Stimulated activated CD4-positive, alpha-beta T cell treated with anti-CD3 and anti-CD28 coated beads, Interleukin-12 subunit alpha, Interleukin-12 subunit beta, amount 100 ng/mL, for 24 hours (primary cell): Measurements from ENCODE around the gene HLA-A.

Experiments used
- DNase-seq, 2 experiments: peaks; one replicate each; pipeline ENCODE4 v3.0.0-alpha.2; 2020; ENCODE audit warnings: low read depth in 2 of 2

Gene HLA-A

DNA sequence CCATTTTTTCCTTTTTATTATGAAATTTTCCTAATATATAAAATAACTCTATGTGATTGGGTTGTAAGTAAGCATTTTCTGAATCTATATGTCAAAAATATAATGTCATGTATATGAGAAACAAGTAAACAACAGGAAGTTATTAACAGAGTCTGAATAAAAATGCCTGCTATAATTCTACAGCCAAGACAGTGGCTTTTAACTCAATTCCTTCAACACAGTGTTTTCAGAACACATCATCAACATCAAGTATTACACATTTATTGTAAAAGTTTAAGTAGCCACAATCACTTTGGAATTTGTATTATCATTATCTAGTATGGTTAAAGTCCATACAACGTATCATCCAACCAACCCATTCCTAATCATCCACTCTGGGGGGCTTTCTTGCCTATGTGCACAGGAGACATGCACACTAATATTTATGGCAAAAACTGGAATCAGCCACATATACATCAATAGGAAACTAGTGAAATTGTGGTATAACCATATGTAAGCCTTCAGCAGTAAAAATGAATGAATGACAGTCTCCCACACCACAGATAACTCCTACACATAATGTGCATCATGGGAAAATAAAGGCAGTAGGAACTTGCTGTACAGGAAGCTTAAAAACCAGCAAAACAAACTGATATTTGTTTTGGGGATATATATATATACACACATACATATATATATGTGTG, 6.9 kb upstream of the HLA-A start:
- no peak for DNase-seq

DNA sequence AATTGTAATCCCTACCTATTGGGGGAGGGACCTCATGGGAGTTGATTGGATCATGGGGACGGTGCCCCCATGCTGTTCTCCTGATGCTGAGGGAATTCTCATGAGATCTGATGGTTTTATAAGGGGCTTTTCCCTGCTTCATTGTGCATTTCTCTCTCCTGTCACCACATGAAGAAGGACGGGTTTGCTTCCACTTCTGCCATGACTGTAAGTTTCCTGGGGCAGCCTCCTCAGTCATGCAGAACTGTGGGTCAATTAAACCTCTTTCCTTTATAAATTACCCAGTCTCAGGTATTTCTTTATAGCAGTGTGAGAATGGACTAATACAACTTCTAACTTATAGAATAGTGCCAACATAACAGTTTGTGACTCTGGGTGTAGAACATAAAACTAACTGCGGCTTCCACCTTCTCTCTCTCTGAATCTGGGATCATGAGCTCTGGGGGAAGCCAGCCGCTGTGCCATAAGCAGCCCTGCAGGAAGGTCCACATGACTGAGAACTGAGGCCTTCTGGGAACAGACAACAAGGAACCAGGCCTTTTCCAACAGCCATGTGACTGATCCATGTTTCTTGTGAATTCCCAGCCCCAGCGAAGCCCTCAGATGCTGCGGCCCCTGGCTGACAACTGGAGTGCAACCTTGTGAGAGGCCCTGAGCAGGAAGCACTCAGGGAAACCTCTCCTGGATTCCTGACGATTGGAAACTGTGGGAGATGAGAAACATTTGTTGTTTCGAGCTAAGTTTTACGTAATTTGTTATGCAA, 3.4 kb upstream of the HLA-A start:
- DNase-seq = no peak

DNA sequence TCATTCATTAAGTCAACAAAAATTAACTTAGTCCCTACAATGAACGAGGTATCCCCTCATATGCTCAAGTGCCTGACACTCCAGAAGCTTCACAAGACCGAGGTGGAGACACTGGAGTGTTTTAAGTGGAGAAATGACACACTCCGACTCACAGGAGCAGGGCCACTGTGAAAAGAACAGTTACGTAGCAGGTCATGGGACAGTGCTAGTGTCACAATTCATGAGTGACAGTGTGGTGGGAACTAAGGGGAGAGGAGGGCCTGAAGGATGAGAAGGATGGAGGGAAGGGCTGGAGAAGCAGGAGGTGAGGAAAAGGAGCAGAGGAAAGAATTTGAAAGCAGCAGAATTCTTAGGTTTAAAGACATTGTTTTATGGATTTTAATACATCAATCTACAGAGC, 1.3 kb upstream of the HLA-A start:
- no peak for DNase-seq

DNA sequence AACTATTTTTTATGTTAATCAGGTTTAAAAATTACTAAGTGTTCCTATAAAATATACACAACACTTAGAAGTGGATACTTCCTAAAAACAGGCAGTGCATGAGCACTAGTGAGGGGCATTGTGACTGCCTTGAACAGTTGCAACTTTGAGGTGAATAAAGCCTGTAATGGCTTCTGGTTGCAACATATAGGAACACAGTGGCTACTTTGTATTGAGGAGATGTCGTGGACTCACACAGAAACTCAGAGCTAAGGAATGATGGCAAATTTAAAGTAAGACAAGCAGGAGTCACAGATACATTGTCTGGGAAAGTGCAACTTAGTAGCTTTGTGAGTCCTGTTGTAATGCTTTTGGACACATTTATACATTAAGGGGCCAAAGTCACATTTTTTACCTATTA, 861 bp upstream of the HLA-A start:
- no peak for DNase-seq

DNA sequence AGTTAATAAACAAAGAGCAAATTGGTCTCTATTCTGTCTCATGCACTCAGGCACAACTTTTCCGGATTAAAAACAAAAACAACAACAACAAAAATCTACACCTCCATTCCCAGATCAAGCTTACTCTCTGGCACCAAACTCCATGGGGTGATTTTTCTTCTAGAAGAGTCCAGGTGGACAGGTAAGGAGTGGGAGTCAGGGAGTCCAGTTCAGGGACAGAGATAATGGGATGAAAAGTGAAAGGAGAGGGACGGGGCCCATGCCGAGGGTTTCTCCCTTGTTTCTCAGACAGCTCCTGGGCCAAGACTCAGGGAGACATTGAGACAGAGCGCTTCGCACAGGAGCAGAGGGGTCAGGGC, 437 bp upstream of the HLA-A start:
- DNase-seq = no peak

DNA sequence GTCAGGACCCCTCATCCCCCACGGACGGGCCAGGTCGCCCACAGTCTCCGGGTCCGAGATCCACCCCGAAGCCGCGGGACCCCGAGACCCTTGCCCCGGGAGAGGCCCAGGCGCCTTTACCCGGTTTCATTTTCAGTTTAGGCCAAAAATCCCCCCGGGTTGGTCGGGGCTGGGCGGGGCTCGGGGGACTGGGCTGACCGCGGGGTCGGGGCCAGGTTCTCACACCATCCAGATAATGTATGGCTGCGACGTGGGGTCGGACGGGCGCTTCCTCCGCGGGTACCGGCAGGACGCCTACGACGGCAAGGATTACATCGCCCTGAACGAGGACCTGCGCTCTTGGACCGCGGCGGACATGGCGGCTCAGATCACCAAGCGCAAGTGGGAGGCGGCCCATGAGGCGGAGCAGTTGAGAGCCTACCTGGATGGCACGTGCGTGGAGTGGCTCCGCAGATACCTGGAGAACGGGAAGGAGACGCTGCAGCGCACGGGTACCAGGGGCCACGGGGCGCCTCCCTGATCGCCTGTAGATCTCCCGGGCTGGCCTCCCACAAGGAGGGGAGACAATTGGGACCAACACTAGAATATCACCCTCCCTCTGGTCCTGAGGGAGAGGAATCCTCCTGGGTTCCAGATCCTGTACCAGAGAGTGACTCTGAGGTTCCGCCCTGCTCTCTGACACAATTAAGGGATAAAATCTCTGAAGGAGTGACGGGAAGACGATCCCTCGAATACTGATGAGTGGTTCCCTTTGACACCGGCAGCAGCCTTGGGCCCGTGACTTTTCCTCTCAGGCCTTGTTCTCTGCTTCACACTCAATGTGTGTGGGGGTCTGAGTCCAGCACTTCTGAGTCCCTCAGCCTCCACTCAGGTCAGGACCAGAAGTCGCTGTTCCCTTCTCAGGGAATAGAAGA, 978 bp downstream of the HLA-A start:
- DNase-seq = no peak

DNA sequence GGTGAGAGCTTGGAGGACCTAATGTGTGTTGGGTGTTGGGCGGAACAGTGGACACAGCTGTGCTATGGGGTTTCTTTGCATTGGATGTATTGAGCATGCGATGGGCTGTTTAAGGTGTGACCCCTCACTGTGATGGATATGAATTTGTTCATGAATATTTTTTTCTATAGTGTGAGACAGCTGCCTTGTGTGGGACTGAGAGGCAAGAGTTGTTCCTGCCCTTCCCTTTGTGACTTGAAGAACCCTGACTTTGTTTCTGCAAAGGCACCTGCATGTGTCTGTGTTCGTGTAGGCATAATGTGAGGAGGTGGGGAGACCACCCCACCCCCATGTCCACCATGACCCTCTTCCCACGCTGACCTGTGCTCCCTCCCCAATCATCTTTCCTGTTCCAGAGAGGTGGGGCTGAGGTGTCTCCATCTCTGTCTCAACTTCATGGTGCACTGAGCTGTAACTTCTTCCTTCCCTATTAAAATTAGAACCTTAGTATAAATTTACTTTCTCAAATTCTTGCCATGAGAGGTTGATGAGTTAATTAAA, 3.0 kb downstream of the HLA-A start:
- no peak for DNase-seq

DNA sequence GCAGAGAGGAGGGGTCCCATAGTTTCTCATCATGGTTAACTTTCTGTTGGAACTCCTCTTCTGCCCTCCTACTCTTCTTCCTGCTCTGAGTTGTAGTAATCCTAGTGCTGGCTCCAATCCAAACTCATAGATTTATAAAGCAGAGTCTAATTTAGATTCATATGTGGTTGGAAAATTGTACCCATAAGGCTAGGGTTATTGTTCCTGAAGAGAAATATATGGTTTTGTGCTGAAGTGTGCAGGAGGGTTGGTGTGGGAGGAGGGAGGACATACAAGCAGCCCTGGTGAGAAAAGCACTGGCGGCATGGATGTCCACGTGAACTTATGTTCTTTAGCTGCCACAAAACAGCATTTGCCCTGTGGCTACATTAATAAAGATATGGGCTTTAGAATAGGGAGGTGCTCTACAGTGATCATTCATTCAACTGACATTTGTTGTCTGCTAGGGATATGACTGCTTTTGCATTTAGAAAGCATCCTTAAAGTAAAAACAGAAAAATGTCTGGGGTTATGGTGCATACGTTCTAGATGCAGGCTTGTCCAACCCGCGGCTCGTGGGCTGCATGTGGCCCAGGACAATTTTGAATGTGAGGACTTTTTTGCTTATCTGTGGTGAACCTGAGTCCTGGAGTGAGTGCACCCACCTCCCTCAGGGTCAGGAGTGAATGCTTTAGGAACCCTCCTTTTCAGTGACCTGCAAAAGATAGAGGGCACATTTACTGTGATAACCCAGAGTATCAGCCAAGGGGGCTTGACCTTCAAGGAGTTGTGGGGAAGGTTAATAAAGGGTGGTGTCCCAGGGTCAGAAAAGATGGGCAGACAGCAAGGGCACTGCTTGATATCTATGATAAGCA, 4.1 kb downstream of the HLA-A start:
- DNase-seq = no peak

DNA sequence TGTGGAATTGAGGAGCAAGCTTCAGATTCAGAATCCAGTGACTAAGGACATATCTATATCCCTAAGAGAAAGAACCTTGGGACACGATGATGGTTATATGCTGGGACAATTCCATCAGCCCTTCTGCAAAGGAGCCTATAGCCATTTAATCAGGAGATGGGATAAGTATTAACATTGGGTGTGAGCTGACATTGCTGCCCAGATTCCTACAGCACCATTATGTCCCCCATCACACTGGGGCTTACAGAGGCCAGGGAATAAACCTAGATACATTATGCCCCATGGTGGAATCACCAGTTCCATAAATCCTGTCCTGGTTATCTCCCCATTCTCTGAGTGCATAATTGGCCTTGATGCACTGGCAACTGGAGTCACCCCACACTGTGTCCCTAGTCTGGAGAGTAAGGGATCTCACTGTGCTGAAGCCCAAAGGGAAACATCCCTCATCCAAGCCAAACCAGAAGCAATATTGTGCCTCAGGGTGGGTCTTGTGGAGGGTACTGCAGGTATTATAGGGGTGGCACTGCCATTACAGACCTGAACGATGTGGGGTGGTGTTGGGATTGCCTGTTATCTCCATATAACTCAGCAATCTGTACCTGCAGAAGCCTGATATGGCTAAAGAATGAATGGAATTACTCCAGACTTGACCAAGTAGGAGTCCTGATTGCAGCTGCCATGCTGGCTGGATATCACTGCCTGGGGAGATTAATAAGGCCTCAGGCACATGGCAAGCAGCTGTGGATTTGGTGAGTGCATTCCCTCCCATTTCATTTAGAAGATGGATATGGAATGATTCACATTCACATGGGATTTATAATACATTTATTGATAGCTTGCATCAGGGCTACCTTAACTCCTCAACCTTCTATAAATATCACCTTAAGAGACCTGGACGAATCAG, 5.0 kb downstream of the HLA-A start:
- DNase-seq = no peak

DNA sequence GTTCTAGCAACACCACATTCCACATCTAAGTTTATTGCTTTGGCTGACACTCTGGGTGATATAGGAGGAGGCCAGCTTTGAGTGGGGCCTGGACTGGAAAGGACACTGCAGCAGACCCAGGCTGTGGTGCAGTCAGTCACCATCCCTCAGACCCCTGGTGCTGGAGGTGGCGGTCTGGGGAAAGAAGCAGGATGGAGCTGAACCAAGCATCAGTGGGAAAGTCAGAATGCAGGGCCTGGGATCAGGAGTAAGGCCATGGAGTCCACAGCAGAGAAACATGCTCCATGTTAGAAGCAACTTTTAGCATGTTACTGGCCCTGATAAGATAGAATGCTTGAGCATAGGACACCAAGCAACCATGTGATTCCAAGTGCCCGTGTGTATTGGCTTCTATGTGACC, 5.9 kb downstream of the HLA-A start:
- DNase-seq = no peak

DNA sequence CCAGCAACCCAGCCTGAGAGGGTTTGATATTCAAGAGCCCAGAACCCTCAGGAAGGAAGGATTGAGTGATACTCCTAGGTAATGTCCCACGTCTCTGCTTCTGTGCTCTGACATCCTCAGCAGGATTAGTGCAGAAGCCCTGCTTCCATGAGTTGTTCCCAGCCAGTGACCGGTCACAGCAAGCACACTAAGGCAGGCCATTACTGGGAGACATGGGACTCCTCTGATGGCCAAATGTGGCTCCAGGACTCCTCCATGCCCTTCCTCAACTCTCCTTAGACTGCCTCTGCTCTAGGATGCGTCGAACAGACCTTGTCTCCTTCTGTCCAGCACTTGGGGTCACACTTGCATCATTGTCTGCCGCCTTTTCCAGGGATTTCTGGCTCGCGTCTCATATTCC, 7.6 kb downstream of the HLA-A start:
- no peak for DNase-seq

DNA sequence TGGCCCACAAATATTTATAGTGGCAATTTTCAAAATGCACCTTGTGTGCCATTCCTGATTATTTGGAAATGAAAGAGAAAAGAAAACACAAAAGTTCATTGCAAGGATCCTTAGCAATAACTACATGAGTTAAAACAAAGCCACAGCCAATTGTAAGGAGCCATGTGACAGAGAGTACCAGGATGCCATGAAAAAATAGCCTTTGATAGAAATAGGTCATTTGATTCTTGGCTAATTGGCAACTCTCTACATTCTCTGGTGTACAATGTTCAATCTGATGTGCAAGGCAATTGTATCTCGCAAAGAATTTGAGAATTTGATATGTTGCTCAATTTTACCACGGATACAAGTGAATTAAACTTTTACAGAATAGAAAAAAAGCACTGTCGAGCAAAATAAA, 9.6 kb downstream of the HLA-A start:
- DNase-seq = no peak

DNA sequence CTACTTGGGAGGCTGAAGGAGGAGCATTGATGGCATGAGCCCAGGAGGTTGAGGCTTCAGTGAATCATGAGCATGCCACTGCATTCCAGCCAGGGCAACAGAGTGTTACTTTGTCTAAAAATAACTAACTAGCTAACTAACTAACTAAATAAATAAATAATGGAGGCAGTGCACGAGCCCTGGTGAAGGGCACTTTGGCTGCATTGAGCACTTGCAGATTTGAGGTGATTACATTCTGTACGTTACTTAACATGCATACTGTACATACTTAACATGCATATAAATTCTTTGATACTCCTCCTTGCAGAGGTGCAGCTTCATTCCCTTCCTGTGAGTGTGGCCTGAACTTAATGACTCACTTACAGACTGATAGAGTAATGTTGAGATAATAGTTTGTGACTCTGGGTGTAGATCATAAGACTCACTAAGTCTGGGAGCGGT, 10.7 kb downstream of the HLA-A start:
- DNase-seq = no peak

DNA sequence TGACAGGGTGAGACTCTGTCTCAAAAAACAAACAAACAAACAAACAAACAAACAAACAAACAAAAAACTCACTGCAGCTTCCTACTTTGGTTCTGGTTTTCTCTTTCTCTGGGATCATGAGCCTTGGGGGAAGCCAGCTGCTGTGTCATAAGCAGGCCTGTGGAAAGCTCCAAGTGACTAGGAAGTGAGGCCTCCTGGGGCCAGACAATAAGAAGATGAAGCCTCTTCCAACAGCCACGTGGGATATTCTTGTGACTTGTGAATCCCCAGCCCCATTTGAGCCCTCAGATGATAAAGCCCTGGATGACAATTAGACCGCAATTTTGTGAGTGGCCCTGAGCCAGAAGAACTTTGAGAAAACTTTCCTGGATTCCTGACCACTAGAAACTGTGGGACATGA, 11.4 kb downstream of the HLA-A start:
- DNase-seq = no peak

DNA sequence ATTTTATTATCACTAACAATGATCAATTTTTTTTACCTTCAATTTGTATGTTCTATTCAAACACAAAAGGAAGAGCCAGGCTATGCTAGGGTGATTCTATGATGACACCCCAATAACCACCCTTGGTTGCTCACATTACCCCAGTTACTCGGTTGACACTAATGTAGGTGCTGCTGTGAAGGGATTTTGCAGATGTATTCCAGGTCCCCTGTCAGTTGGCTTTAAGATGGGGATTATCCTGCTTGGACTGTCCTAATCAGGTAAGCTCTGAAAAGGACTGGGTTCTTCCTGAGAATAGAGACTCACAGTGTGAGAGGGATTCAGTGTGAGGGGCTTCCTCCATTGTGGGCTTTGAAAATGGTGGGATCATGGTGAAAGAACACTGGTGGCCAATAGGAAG, 11.9 kb downstream of the HLA-A start:
- no peak for DNase-seq

DNA sequence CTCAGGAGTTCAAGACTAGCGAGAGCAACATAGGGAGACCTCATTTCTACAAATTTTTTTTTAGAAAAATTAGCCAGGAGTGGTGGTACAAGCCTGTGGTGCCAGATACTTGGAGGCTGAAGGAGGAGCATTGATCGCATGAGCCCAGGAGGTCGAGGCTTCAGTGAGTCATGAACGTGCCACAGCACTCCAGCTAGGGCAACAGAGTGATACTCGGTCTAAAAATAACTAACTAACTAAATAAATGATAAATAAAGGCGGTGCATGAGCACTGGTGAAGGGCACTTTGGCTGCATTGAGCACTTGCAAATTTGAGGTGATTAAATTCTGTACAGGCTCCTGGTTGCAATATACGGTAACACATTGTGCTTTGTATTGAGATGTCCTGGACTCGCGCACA, 13.5 kb downstream of the HLA-A start:
- DNase-seq = no peak

DNA sequence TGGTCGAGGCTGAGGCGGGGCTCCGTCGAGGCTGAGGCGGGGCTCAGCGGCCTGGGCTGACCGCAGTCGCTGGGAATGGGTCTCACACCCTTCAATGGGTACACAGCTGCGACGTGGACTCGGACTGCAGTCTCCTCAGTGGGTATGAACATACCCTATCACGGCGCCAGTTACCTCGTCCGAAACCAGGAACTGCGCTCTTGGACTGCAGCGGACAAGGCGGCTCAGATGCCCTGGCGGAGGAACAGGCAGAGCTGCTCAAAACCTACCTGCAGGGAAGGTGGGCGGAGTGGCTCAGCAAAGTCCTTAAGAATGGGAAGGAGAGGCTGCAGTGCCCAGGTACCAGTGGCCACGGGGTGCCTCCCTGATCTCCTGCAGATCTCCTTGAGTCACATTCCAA, 14.2 kb downstream of the HLA-A start:
- no peak for DNase-seq

DNA sequence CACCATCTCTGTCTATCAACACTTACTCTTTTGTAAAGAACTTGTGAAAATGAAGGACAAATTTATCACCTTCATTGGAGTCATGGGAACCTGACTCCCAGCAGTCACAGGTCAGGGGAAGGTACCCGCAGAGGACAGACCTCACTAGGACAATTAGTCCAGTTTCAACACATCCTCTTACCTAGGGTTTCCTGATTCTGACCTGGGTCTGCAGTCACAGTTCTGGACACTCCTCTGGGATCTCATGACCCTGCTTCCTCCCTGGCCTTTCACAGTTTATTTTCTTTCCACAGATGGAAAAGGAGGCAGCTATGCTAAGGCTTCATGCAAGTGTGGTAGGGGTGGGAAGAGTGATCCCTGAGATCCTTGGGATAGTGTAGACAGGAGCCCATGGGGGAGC, 15.7 kb downstream of the HLA-A start:
- no peak for DNase-seq

DNA sequence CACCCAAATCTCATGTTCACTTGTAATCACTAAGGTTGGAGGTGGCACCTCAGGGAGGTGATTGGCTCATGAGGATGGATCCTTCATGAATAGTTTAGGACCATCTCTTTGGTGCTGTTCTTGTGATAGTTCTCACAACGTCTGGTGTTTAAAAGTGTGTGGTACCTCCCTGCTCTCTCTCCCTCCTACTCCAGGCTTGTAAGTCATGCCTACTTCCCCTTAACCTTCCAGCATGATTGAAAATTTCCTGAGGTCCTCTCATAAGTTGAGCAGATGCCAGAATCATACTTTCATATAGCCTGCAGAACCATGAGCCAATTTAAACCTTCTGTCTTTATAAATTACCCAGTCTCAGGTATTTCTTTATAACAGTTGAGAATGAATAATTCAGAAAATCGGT, 16.6 kb downstream of the HLA-A start:
- no peak for DNase-seq

DNA sequence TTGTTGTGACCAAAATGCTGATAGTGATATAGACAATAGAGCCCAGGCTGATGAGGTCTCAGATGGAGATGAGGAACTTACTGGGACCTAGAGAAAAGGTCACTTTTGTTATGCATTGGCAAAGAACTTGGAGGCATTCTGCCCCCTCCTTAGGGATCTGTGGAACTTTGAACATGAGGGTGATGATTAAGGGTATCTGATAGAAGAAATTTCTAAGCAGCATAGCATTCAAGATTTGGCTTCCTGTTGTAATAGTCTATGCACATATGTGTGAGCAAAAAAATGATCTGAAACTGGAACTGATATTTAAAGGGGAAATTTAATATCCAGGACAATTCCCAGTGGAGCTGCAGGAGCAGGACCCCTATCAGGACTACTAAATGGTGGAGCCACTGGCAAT, 17.1 kb downstream of the HLA-A start:
- no peak for DNase-seq
